Measurements from ENCODE around the gene CBLL1. TPM values are rescaled to one million over a fixed set of nuclear protein-coding genes. Genes with fewer than 3 reads are reported as not detected.

Gene CBLL1
- total RNA-seq, 1 experiment from 2014 or later, result 39.1 TPM

GRCh38 chr7:107768263-107768662, 24.3 kb downstream of the CBLL1 start:
- no peak for TF ChIP-seq CTCF (IDR thresholded peaks at IDR 0.05; ENCODE audit: insufficient read depth in 1 of 2, low read depth in 1 of 2, low read length in 1 of 2, severe bottlenecking in 1 of 2, unreplicated experiment in 1 of 2)
- peaks cover 3% of the 10 kb centered on the region for H3K27me3 Mint-ChIP-seq (ENCODE audit: insufficient read depth, unreplicated experiment)
- peaks cover 15% of the 10 kb centered on the region for H3K4me1 Mint-ChIP-seq (ENCODE audit: low read depth, unreplicated experiment)
- BruUV-seq (replicated peaks), result no TSS peak
- intact Hi-C loops (cut with micrococcal nuclease; ENCODE audit: unreplicated experiment), result no loop called here
- no peak overlapping the region for H3K4me3 ChIP-seq (ENCODE audit: low read depth, low read length)
- no peak for DNase-seq
- no peaks in the 10 kb centered on the region for H3K36me3 ChIP-seq (ENCODE audit: control insufficient read depth, insufficient read depth, low read length)
- H3K36me3 Mint-ChIP-seq (ENCODE audit: insufficient read depth, unreplicated experiment), result no peaks in the 10 kb centered on the region
- H3K27ac Mint-ChIP-seq (ENCODE audit: unreplicated experiment), result no peak overlapping the region
- H3K27me3 ChIP-seq (replicated peaks; ENCODE audit: control insufficient read depth, insufficient read depth, low read length), result no peaks in the 10 kb centered on the region
- ChIA-PET POLR2A (no interaction called here), CTCF (no interaction called here)
- H3K9me3 Mint-ChIP-seq (ENCODE audit: unreplicated experiment), result no peaks in the 10 kb centered on the region
- H3K4me1 ChIP-seq, result peaks cover 21% of the 10 kb centered on the region
- no peaks in the 10 kb centered on the region for H3K9me3 ChIP-seq
- no peak overlapping the region for H3K4me3 Mint-ChIP-seq (ENCODE audit: unreplicated experiment)

- DNase-seq, result no peak
- no peak overlapping the region for H3K4me3 ChIP-seq (ENCODE audit: low read depth, low read length)
- Mint-ChIP-seq H3K36me3 (ENCODE audit: insufficient read depth, unreplicated experiment) (no peaks in the 10 kb centered on the region), H3K9me3 (ENCODE audit: unreplicated experiment) (no peaks in the 10 kb centered on the region), H3K27me3 (ENCODE audit: insufficient read depth, unreplicated experiment) (peaks cover 3% of the 10 kb centered on the region), H3K4me3 (ENCODE audit: unreplicated experiment) (no peak overlapping the region), H3K27ac (ENCODE audit: unreplicated experiment) (no peak overlapping the region), H3K4me1 (ENCODE audit: low read depth, unreplicated experiment) (no peaks in the 10 kb centered on the region)
- no peaks in the 10 kb centered on the region for H3K27me3 ChIP-seq (replicated peaks; ENCODE audit: control insufficient read depth, insufficient read depth, low read length)
- H3K36me3 ChIP-seq (ENCODE audit: control insufficient read depth, insufficient read depth, low read length), result no peaks in the 10 kb centered on the region; the same call in 1 of the 2 replicates
- no peaks in the 10 kb centered on the region for H3K4me1 ChIP-seq
- intact Hi-C loops (cut with micrococcal nuclease; ENCODE audit: unreplicated experiment), result no loop called here
- ChIA-PET CTCF (no interaction called here), POLR2A (no interaction called here)
- H3K9me3 ChIP-seq, result no peaks in the 10 kb centered on the region
- no TSS peak for BruUV-seq (replicated peaks)
- TF ChIP-seq CTCF (IDR thresholded peaks at IDR 0.05; ENCODE audit: insufficient read depth in 1 of 2, low read depth in 1 of 2, low read length in 1 of 2, severe bottlenecking in 1 of 2, unreplicated experiment in 1 of 2), result no peak
Observed at GRCh38 chr7:107773027-107773426, 29.1 kb downstream of the CBLL1 start.

GRCh38 chr7:107777702-107778101, 33.8 kb downstream of the CBLL1 start:
- Mint-ChIP-seq H3K36me3 (ENCODE audit: insufficient read depth, unreplicated experiment) (no peaks in the 10 kb centered on the region), H3K27me3 (ENCODE audit: insufficient read depth, unreplicated experiment) (no peaks in the 10 kb centered on the region), H3K9me3 (ENCODE audit: unreplicated experiment) (no peaks in the 10 kb centered on the region), H3K4me1 (ENCODE audit: low read depth, unreplicated experiment) (peaks cover 11% of the 10 kb centered on the region), H3K27ac (ENCODE audit: unreplicated experiment) (no peak overlapping the region), H3K4me3 (ENCODE audit: unreplicated experiment) (no peak overlapping the region)
- ChIA-PET CTCF (interaction anchor here (1.2 kb wide), 1 partner anchor 97 kb away, joined by 6 read pairs; no protein-coding TSS in a partner anchor), POLR2A (no interaction called here)
- H3K4me1 ChIP-seq, result peaks cover 13% of the 10 kb centered on the region
- H3K4me3 ChIP-seq (ENCODE audit: low read depth, low read length), result no peak overlapping the region
- no peak for DNase-seq
- no peaks in the 10 kb centered on the region for H3K27me3 ChIP-seq (replicated peaks; ENCODE audit: control insufficient read depth, insufficient read depth, low read length)
- no peaks in the 10 kb centered on the region for H3K9me3 ChIP-seq
- intact Hi-C loops (cut with micrococcal nuclease; ENCODE audit: unreplicated experiment), result loop anchor here (2.0 kb wide), 1 partner anchor 21 kb away; no protein-coding TSS in a partner anchor
- no peak for TF ChIP-seq CTCF (IDR thresholded peaks at IDR 0.05; ENCODE audit: insufficient read depth in 1 of 2, low read depth in 1 of 2, low read length in 1 of 2, severe bottlenecking in 1 of 2, unreplicated experiment in 1 of 2)
- H3K36me3 ChIP-seq (ENCODE audit: control insufficient read depth, insufficient read depth, low read length), result no peaks in the 10 kb centered on the region; the same call in 1 of the 2 replicates
- BruUV-seq (replicated peaks), result no TSS peak
